OCI-LY3 (cell line): ENCODE data around the gene CBLN2.

Experiments used
- H2AFZ ChIP-seq: fragments of 200-600, 300-600 bp; shearing (Covaris generic); 2 replicates; pipeline ENCODE4 v1.6.0; 2014; ENCODE audit warnings: antibody characterized with exemption, low read depth, low read length
- H3K27ac ChIP-seq: fragments of 200-600, 300-600 bp; sonication (generic); 2 replicates; pipeline ENCODE4 v1.5.1; 2014; ENCODE audit warnings: mild to moderate bottlenecking, low read length, moderate library complexity, mixed read lengths
- H3K27me3 ChIP-seq: fragments of 200-600, 300-600 bp; sonication (generic); 2 replicates; pipeline ENCODE4 v1.6.1; 2014; ENCODE audit warnings: low read depth, low read length, mixed read lengths
- H3K36me3 ChIP-seq: fragments of 200-600, 300-600 bp; sonication (generic); replicated peaks from 2 replicates; pipeline ENCODE3; 2014; ENCODE audit warnings: low read depth, low read length, mixed read lengths
- H3K4me1 ChIP-seq: fragments of 300-600, 200-600 bp; sonication (generic); 2 replicates; pipeline ENCODE4 v1.6.1; 2014; ENCODE audit warnings: low read length, mixed read lengths
- H3K4me2 ChIP-seq: fragments of 200-600, 300-600 bp; sonication (generic); 2 replicates; pipeline ENCODE4 v1.6.1; 2014; ENCODE audit warnings: low read length, mixed read lengths
- H3K4me3 ChIP-seq: fragments of 300-600, 200-600 bp; sonication (generic); 2 replicates; pipeline ENCODE4 v1.5.1; 2014; ENCODE audit warnings: antibody characterized with exemption, mild to moderate bottlenecking, low read length, moderate library complexity
- H3K79me2 ChIP-seq: fragments of 300-600, 200-600 bp; shearing (Covaris generic); 2 replicates; pipeline ENCODE4 v1.6.1; 2014; ENCODE audit warnings: mild to moderate bottlenecking, low read length, mixed read lengths
- H3K9ac ChIP-seq: fragments of 300-600, 200-600 bp; shearing (Covaris generic); 2 replicates; pipeline ENCODE4 v1.6.0; 2014; ENCODE audit warnings: mild to moderate bottlenecking, low read length, moderate library complexity
- H3K9me3 ChIP-seq: fragments of 200-600, 300-600 bp; shearing (Covaris generic); 2 replicates; pipeline ENCODE4 v1.6.1; 2014; ENCODE audit warnings: low read length, mixed read lengths; ENCODE audit not compliant: insufficient read depth
- H4K20me1 ChIP-seq: fragments of 200-600, 300-600 bp; sonication (generic); 2 replicates; pipeline ENCODE4 v1.6.1; 2016; ENCODE audit warnings: low read length, mixed read lengths; ENCODE audit not compliant: insufficient read depth
- EZH2phosphoT487 ChIP-seq: fragments of 200-600 bp; shearing (Covaris generic); IDR thresholded peaks from 2 replicates; pipeline ENCODE4 v1.6.1; 2018; ENCODE audit warnings: antibody characterized with exemption, mixed run types, low read depth
- TF ChIP-seq, protein P1 (sequence below): fragments of 200-600, 300-600 bp; sonication (generic); IDR thresholded peaks from 2 replicates; pipeline ENCODE4 v1.5.1; 2014; ENCODE audit warnings: antibody characterized with exemption, low read length, low read depth

CBLN2 gene

DNA sequence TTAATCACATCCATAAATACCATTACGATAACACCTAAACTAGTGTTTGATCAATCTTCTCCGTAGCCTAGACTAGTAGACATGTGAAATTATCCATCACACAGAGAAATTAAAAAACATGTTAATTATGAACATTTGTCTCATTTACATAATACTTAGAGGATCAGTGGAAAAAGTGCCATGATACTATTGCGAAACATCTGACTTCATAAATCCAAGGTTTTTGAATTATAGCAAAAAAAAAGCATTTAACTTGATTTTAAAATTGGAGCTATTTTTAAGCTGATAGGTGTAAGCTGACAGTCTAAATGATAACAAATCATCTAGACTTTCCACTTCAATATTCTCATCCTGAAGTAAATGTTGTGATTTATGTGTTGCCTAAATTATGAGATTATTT is 51.6 kb downstream of the CBLN2 start:
- no peak overlapping the region for H3K4me3 ChIP-seq
- H4K20me1 ChIP-seq = no peaks in the 10 kb centered on the region
- no peak overlapping the region for H3K27ac ChIP-seq
- no peaks in the 10 kb centered on the region for H3K4me1 ChIP-seq
- no peaks in the 10 kb centered on the region for H3K36me3 ChIP-seq
- no peaks in the 10 kb centered on the region for H3K27me3 ChIP-seq
- no peak overlapping the region for H3K4me2 ChIP-seq
- TF ChIP-seq, protein P1, sequence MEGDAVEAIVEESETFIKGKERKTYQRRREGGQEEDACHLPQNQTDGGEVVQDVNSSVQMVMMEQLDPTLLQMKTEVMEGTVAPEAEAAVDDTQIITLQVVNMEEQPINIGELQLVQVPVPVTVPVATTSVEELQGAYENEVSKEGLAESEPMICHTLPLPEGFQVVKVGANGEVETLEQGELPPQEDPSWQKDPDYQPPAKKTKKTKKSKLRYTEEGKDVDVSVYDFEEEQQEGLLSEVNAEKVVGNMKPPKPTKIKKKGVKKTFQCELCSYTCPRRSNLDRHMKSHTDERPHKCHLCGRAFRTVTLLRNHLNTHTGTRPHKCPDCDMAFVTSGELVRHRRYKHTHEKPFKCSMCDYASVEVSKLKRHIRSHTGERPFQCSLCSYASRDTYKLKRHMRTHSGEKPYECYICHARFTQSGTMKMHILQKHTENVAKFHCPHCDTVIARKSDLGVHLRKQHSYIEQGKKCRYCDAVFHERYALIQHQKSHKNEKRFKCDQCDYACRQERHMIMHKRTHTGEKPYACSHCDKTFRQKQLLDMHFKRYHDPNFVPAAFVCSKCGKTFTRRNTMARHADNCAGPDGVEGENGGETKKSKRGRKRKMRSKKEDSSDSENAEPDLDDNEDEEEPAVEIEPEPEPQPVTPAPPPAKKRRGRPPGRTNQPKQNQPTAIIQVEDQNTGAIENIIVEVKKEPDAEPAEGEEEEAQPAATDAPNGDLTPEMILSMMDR = no peak
- TF ChIP-seq EZH2phosphoT487 = no peak
- H3K9ac ChIP-seq = no peak overlapping the region
- no peak overlapping the region for H2AFZ ChIP-seq
- no peaks in the 10 kb centered on the region for H3K79me2 ChIP-seq
- H3K9me3 ChIP-seq = no peaks in the 10 kb centered on the region
